AG04450 (cell line): ENCODE results near the gene RABGAP1. TPM values are rescaled to one million over a fixed set of nuclear protein-coding genes. Genes with fewer than 3 reads are reported as not detected.

Experiments used
- CTCF ChIA-PET: fragments of 300-600, 350-600 bp; formaldehyde crosslinking; extraction: SDS; loops from one replicate; lab custom pipeline; 2022; ENCODE audit warnings: antibody characterized with exemption, inconsistent platforms; lab: Charles Lee
- POLR2A ChIA-PET: fragments of 350-600 bp; formaldehyde crosslinking; extraction: SDS; loops from one replicate; lab custom pipeline; 2021; ENCODE audit warnings: antibody characterized with exemption, inconsistent platforms; lab: Yijun Ruan, JAX
- DNase-seq: peaks from one replicate; pipeline ENCODE4 v3.0.0-alpha.2; 2011; ENCODE audit warnings: low read depth, low spot score
- H3K27ac ChIP-seq: one replicate; pipeline ENCODE4 v1.5.1; 2012; ENCODE audit warnings: low read depth, low read length, control low read depth
- H3K27me3 ChIP-seq: one replicate; pipeline ENCODE4 v1.6.0; 2012; ENCODE audit warnings: low read length; ENCODE audit not compliant: control insufficient read depth, insufficient read depth
- H3K4me3 ChIP-seq: 2 replicates; pipeline ENCODE4 v1.5.1; 2011; ENCODE audit warnings: mild to moderate bottlenecking, low read depth, low read length, control low read depth
- H3K9me3 ChIP-seq: 2 replicates; pipeline ENCODE4 v1.5.1; 2012; ENCODE audit warnings: low read length; ENCODE audit not compliant: control insufficient read depth, insufficient read depth
- CTCF ChIP-seq: IDR thresholded peaks from 2 replicates; pipeline ENCODE4 v1.5.1; 2011; ENCODE audit warnings: low read depth, low read length, control low read depth, inconsistent platforms
- polyA plus RNA-seq: library from polyadenylated mRNA; depleted of rRNA; stranded (reverse); fragments of >200 nt; gene quantifications from 2 replicates; pipeline ENCODE4 v1.2.3, GENCODE V29; 2011

Gene RABGAP1
- polyA plus RNA-seq, 1 experiment, result 69.4 TPM

GRCh38 chr9:123121457-123121856 is 180.6 kb downstream of the RABGAP1 start:
- no peaks in the 10 kb centered on the region for H3K9me3 ChIP-seq
- CTCF ChIA-PET, result interaction anchor here (0.6 kb wide), 1 partner anchor 159 kb away, joined by 3 read pairs; no protein-coding TSS in a partner anchor
- H3K4me3 ChIP-seq, result no peak overlapping the region
- H3K27ac ChIP-seq, result no peak overlapping the region
- no peak for TF ChIP-seq CTCF
- DNase-seq, result no peak
- no peaks in the 10 kb centered on the region for H3K27me3 ChIP-seq
- POLR2A ChIA-PET, result interaction anchor here (0.6 kb wide), 1 partner anchor 13 kb away, joined by 3 read pairs; no protein-coding TSS in a partner anchor

DNA sequence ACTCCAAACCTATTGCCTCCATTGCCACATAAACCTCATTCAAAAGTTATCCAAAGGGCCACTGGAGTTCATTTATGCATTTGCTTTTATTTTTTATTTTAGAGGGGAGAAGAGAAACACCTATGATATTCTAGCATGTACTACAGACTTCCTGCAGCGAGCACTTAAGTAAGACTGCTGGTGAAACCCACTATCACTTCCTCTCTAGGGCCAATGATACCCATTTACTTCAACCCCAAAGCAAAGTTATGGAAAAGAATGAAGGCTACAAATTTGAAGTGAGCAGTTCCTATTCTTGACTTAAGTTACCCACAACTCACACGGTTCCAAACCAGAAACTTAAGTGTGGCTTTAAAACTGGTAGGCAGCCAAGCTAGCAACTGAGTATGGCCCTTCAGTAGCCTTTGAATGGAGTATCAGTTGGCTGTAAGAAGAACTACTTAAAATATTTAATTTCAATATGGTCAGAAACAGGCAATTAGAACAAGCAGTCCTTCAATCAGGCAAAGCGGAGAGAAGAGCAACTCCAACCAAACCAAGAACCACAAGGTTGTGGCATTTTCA is 186.8 kb downstream of the RABGAP1 start:
- Histone ChIP-seq H3K9me3 (no peaks in the 10 kb centered on the region), H3K27me3 (no peaks in the 10 kb centered on the region), H3K4me3 (no peak overlapping the region), H3K27ac (no peak overlapping the region)
- CTCF ChIA-PET, result no interaction called here
- POLR2A ChIA-PET, result no interaction called here
- no peak for DNase-seq
- no peak for TF ChIP-seq CTCF

DNA sequence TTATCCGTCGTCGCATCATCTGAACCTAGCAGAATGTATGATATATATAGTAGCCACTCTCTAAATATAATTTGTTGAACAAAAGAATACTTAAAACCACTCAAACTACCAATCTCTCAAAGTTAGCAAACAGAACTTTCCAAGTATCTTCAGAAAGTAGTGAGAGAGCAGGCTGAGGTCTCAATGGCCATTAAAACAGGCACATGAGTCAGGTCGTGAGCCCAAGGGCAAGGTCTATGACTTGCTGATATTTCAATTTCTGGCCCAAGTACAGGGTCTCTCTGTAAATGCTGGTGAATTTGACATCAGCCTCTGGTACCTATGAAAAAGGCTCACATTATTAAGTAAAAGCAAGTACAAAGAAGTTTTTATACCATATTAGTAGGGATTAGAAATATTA is 187.8 kb downstream of the RABGAP1 start:
- no peak overlapping the region for H3K27ac ChIP-seq
- CTCF ChIA-PET, result no interaction called here
- no peak for DNase-seq
- H3K27me3 ChIP-seq, result no peaks in the 10 kb centered on the region
- POLR2A ChIA-PET, result no interaction called here
- TF ChIP-seq CTCF, result no peak
- H3K9me3 ChIP-seq, result no peaks in the 10 kb centered on the region
- H3K4me3 ChIP-seq, result no peak overlapping the region

DNA sequence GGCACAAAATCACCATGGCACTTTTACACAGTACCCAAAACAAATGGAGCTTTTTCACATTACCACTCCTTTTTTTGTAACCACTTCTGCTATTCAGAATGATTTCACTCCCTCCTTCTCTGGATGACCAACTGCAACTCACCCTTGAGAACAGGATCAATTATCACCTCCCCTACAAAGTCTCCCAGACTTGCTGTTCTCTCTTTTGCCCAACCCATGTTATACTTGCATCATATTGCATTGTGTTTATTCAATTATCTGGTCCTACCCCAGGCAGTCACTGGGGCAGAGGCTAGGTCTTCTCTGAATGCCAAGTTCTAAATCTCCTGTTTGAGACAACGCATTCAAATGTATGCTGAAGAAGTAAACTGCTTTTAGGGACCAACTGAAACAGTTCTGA is 188.6 kb downstream of the RABGAP1 start:
- no peak for TF ChIP-seq CTCF
- Histone ChIP-seq H3K27ac (no peak overlapping the region), H3K27me3 (no peaks in the 10 kb centered on the region), H3K9me3 (no peaks in the 10 kb centered on the region), H3K4me3 (no peak overlapping the region)
- POLR2A ChIA-PET, result no interaction called here
- no peak for DNase-seq
- CTCF ChIA-PET, result interaction anchor here (2.2 kb wide), 1 partner anchor 220 kb away, joined by 7 read pairs; no protein-coding TSS in a partner anchor

DNA sequence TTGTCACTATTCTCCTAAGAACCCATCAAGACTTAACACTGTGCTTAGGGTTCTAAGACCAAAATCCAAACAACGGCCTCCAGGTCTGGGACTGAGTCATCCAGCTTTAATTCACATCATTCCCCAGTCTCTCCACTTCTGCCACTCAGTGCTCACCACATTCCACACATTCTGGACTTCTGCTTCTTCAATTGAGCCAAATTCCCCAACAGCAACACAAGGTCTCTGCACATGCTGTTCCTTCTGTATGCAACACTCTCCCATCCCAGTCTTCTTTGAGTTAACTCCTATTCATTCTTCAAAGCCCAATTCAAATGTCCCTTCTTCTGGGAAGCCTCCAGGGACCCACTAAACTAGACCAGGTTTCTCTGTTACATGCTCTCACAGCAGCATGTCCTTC is 190.4 kb downstream of the RABGAP1 start:
- Histone ChIP-seq H3K9me3 (no peaks in the 10 kb centered on the region), H3K27me3 (no peaks in the 10 kb centered on the region), H3K27ac (no peak overlapping the region), H3K4me3 (no peak overlapping the region)
- TF ChIP-seq CTCF, result no peak
- ChIA-PET CTCF (interaction anchor here (2.2 kb wide), 1 partner anchor 218 kb away, joined by 7 read pairs; no protein-coding TSS in a partner anchor), POLR2A (no interaction called here)
- peak; percentile 41 for DNase-seq
